ENCODE results near the gene MTHFD2L. TPM values are rescaled to one million over a fixed set of nuclear protein-coding genes. Genes with fewer than 3 reads are reported as not detected.

MTHFD2L gene
- total and polyA plus RNA-seq, 9 of the 15 experiments (the other 6 are each of a cell fraction or from before 2014, with no cell fraction given) = 10.0 to 39.0 (median 26.0) TPM

- BruUV-seq (replicated peaks) = no TSS peak
- peak; percentile 26 for FAIRE-seq
- in situ Hi-C loops (cut with MboI) (no loop called here), intact Hi-C loops (cut with micrococcal nuclease) (no loop called here)
- TF ChIP-seq ZNF316 (IDR thresholded peaks at IDR 0.05) = peak; percentile 57
- TF ChIP-seq ESRRA (IDR thresholded peaks at IDR 0.05; ENCODE audit: borderline replicate concordance, low read depth) = peak; percentile 83
- TF ChIP-seq BDP1 (IDR thresholded peaks at IDR 0.05; ENCODE audit: insufficient read depth, insufficient read length) = no peak
- Histone ChIP-seq H3K9me1 (ENCODE audit: control insufficient read depth, insufficient read depth, low read length) (no peaks in the 10 kb centered on the region), H3K79me2 (ENCODE audit: control insufficient read depth, insufficient read depth, low read length) (no peaks in the 10 kb centered on the region), H3K9me3 (replicated peaks; ENCODE audit: control insufficient read depth, insufficient read depth, low read depth, low read length) (no peaks in the 10 kb centered on the region), H3K9ac (ENCODE audit: insufficient read depth in 1 of 2, low read depth in 2 of 2, low read length in 2 of 2) (no peak overlapping the region), H3K4me2 (ENCODE audit: insufficient read depth, low read length) (no peak overlapping the region), H4K20me1 (replicated peaks; ENCODE audit: control insufficient read depth, insufficient read depth, low read length) (no peaks in the 10 kb centered on the region), H3K4me1 (replicated peaks in 1 of 2; ENCODE audit: control insufficient read depth in 2 of 2, insufficient read depth in 2 of 2, low read length in 2 of 2) (peaks cover 4 to 6% of the 10 kb centered on the region in 2 experiments; a peak in 3 of 5 replicates), H3K27me3 (ENCODE audit: control insufficient read depth in 2 of 2, insufficient read depth in 2 of 2, low read length in 2 of 2) (no peaks in the 10 kb centered on the region), H2AFZ (ENCODE audit: low read depth, low read length) (no peak overlapping the region), H3K36me3 (ENCODE audit: control insufficient read depth, insufficient read depth, low read length) (no peaks in the 10 kb centered on the region), H3K27ac (ENCODE audit: extremely low read depth, low read depth, low read length) (no peak overlapping the region), H3K4me3 (no peak overlapping the region)
- WGBS (ENCODE audit: insufficient coverage, low coverage, missing lambda C conversion rate) = 18% methylated on average over 2 of the region's 2 CpGs
- no peak for DNase-seq (ENCODE audit: extremely low read depth in 1 of 4, low spot score in 3 of 4)
- CTCF ChIA-PET (ENCODE audit: low intra/inter-chr PET ratio) = no interaction called here
- POLR2A ChIA-PET = no interaction called here
- no peak for ATAC-seq
These were observed 61.3 kb downstream of the MTHFD2L start for GRCh38 chr4:74219240-74219639.

- 56% methylated on average over 2 of the region's 2 CpGs for WGBS (ENCODE audit: insufficient coverage, low coverage, missing lambda C conversion rate)
- CTCF ChIA-PET (ENCODE audit: low intra/inter-chr PET ratio) = no interaction called here
These were observed 65.2 kb downstream of the MTHFD2L start for GRCh38 chr4:74223098-74223497.

More at GRCh38 chr4:74223098-74223497, 65.2 kb downstream of the MTHFD2L start:
- no peak for DNase-seq (ENCODE audit: extremely low read depth in 1 of 4, low spot score in 3 of 4)
- Histone ChIP-seq H4K20me1 (replicated peaks; ENCODE audit: control insufficient read depth, insufficient read depth, low read length) (no peaks in the 10 kb centered on the region), H3K27ac (ENCODE audit: extremely low read depth, low read depth, low read length) (no peak overlapping the region), H3K36me3 (ENCODE audit: control insufficient read depth, insufficient read depth, low read length) (no peaks in the 10 kb centered on the region; the same call in 2 of the 3 replicates), H3K4me2 (ENCODE audit: insufficient read depth, low read length) (no peak overlapping the region), H3K79me2 (ENCODE audit: control insufficient read depth, insufficient read depth, low read length) (no peaks in the 10 kb centered on the region), H3K9me1 (ENCODE audit: control insufficient read depth, insufficient read depth, low read length) (no peaks in the 10 kb centered on the region), H3K9ac (ENCODE audit: insufficient read depth in 1 of 2, low read depth in 2 of 2, low read length in 2 of 2) (no peak overlapping the region), H3K4me3 (no peak overlapping the region), H3K27me3 (ENCODE audit: control insufficient read depth in 2 of 2, insufficient read depth in 2 of 2, low read length in 2 of 2) (no peaks in the 10 kb centered on the region), H3K4me1 (replicated peaks in 1 of 2; ENCODE audit: control insufficient read depth in 2 of 2, insufficient read depth in 2 of 2, low read length in 2 of 2) (no peaks in the 10 kb centered on the region), H3K9me3 (replicated peaks; ENCODE audit: control insufficient read depth, insufficient read depth, low read depth, low read length) (no peaks in the 10 kb centered on the region), H2AFZ (ENCODE audit: low read depth, low read length) (no peak overlapping the region)
- no peak for ATAC-seq
- in situ Hi-C loops (cut with MboI) = no loop called here
- no peak for FAIRE-seq
- no TSS peak for BruUV-seq (replicated peaks)
- POLR2A ChIA-PET = no interaction called here
- intact Hi-C loops (cut with micrococcal nuclease) = loop anchor here (10.0 kb wide), 1 partner anchor 152 kb away; no protein-coding TSS in a partner anchor
- TF ChIP-seq AFF1 (IDR thresholded peaks at IDR 0.05; ENCODE audit: low read depth in 1 of 2, partially characterized antibody in 2 of 2) (no peak), ZNF146 (CRISPR knock-in tag; IDR thresholded peaks at IDR 0.05; ENCODE audit: unreplicated experiment) (peak; percentile 71)

Data from K562 (cell line).